Measurements from ENCODE around the gene TRIP13. TPM values are rescaled to one million over a fixed set of nuclear protein-coding genes. Genes with fewer than 3 reads are reported as not detected.

Gene TRIP13
- total and polyA plus RNA-seq, 10 of the 15 experiments (the other 5 are each of a cell fraction or from before 2014, with no cell fraction given): 15.1 to 64.9 (median 32.2) TPM

DNA sequence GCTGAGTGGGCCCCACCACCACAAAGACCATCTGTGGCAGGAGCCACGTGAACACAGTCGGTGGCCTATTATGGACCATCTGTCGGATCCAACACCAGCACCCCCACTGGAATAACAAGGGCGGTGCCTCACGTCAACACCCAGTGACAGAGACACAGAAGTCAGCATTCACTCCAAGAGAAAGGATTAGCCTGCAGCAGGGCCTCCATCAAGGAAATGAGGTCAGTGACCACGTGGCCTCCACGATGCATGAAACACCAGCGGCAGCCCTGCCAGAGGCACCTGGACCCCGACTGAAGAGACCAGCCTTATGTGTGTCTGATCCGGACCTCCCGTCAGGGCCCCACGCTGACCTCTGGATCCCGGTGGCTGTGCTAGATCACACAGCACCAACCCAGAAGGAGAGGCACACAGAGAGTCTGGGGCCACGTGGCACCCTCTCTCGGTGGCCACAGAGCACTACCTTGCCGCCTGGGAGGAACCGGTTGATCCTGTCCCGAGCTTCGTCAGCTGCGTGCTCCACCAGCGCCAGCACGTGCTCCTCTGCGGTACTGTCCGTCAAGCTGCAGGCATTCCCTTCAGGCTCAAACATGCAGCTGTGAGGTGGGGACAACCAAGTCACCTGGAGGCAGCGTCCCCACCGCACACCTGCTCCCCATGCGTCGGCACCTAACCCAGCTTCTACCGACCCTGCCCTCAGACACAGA is 9.1 kb upstream of the TRIP13 start:
- FAIRE-seq: no peak

More for the DNA sequence above, 9.1 kb upstream of the TRIP13 start:
- no TSS peak for BruUV-seq (replicated peaks)
- RAD21 ChIA-PET (ENCODE audit: unreplicated experiment): no interaction called here
- intact Hi-C loops (cut with micrococcal nuclease; ENCODE audit: unreplicated experiment): no loop called here
- no peak for ATAC-seq
- Histone ChIP-seq H3K4me2 (ENCODE audit: control insufficient read depth, insufficient read depth) (no peak overlapping the region), H3K27ac (ENCODE audit: control insufficient read depth, insufficient read depth) (no peak overlapping the region), H3K27me3 (replicated peaks in 1 of 2; ENCODE audit: control insufficient read depth in 2 of 2, insufficient read depth in 2 of 2, low read length in 1 of 2) (no peaks in the 10 kb centered on the region), H3K9me3 (replicated peaks; ENCODE audit: control insufficient read depth, insufficient read depth, low read length) (no peaks in the 10 kb centered on the region; the same call in 2 of the 3 replicates), H3K9ac (ENCODE audit: control insufficient read depth, insufficient read depth, low read length) (no peak overlapping the region), H3K4me3 (no peak overlapping the region), H3K4me1 (ENCODE audit: control insufficient read depth, insufficient read depth, low read length) (no peaks in the 10 kb centered on the region), H3K79me2 (ENCODE audit: control insufficient read depth, insufficient read depth, low read length) (peaks cover 4% of the 10 kb centered on the region; the same call in 1 of the 2 replicates), H2AFZ (ENCODE audit: control insufficient read depth, low read depth, low read length) (no peak overlapping the region), H4K20me1 (ENCODE audit: control insufficient read depth, insufficient read depth) (peaks cover 5% of the 10 kb centered on the region; the same call in 1 of the 2 replicates), H3K36me3 (ENCODE audit: control insufficient read depth in 2 of 2, insufficient read depth in 2 of 2, low read length in 1 of 2) (peaks cover 48 to 60% of the 10 kb centered on the region in 2 experiments)
- DNase-seq (ENCODE audit: low read depth, low spot score): no peak
- over 99% methylated on average over 22 of the region's 29 CpGs for WGBS (ENCODE audit: insufficient coverage, insufficient replicate concordance, low lambda C conversion rate, missing lambda C conversion rate)
- in situ Hi-C loops (cut with MboI): no loop called here
- POLR2A ChIA-PET: no interaction called here
- SMC1A ChIA-PET (ENCODE audit: uncharacterized antibody, unreplicated experiment): no interaction called here
- CTCF ChIA-PET: no interaction called here
- TF ChIP-seq ZNF687 (IDR thresholded peaks at IDR 0.05): no peak
- TF ChIP-seq POLR2A (IDR thresholded peaks at IDR 0.05; ENCODE audit: low read depth, low read length): peak; percentile 29; the same call in 1 of the 2 replicates
- TF ChIP-seq, protein P1, sequence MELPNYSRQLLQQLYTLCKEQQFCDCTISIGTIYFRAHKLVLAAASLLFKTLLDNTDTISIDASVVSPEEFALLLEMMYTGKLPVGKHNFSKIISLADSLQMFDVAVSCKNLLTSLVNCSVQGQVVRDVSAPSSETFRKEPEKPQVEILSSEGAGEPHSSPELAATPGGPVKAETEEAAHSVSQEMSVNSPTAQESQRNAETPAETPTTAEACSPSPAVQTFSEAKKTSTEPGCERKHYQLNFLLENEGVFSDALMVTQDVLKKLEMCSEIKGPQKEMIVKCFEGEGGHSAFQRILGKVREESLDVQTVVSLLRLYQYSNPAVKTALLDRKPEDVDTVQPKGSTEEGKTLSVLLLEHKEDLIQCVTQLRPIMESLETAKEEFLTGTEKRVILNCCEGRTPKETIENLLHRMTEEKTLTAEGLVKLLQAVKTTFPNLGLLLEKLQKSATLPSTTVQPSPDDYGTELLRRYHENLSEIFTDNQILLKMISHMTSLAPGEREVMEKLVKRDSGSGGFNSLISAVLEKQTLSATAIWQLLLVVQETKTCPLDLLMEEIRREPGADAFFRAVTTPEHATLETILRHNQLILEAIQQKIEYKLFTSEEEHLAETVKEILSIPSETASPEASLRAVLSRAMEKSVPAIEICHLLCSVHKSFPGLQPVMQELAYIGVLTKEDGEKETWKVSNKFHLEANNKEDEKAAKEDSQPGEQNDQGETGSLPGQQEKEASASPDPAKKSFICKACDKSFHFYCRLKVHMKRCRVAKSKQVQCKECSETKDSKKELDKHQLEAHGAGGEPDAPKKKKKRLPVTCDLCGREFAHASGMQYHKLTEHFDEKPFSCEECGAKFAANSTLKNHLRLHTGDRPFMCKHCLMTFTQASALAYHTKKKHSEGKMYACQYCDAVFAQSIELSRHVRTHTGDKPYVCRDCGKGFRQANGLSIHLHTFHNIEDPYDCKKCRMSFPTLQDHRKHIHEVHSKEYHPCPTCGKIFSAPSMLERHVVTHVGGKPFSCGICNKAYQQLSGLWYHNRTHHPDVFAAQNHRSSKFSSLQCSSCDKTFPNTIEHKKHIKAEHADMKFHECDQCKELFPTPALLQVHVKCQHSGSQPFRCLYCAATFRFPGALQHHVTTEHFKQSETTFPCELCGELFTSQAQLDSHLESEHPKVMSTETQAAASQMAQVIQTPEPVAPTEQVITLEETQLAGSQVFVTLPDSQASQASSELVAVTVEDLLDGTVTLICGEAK (IDR thresholded peaks at IDR 0.05; ENCODE audit: borderline replicate concordance): no peak
- no peak for TF ChIP-seq LARP7 (IDR thresholded peaks at IDR 0.05)

Measured in GM12878 (cell line).